Osteoblast (primary cell): ENCODE measurements around the gene RTCA. TPM values are rescaled to one million over a fixed set of nuclear protein-coding genes. Genes with fewer than 3 reads are reported as not detected.

Source experiments
- DNase-seq: peaks from one replicate; pipeline ENCODE4 v3.0.0; 2011; ENCODE audit warnings: low spot score, mixed read lengths; ENCODE audit not compliant: insufficient read length; ENCODE audit errors: missing footprints
- H2AFZ ChIP-seq: 2 replicates; pipeline ENCODE4 v1.6.0; 2011; ENCODE audit warnings: mild to moderate bottlenecking, low read length
- H3K27ac ChIP-seq: 2 replicates; pipeline ENCODE4 v1.5.1; 2011; ENCODE audit warnings: mild to moderate bottlenecking, low read depth, low read length, moderate library complexity
- H3K27me3 ChIP-seq: 2 replicates; pipeline ENCODE4 v1.6.0; 2012; ENCODE audit warnings: mild to moderate bottlenecking, control low read depth, inconsistent platforms, low read length, moderate library complexity; ENCODE audit not compliant: insufficient read depth
- H3K36me3 ChIP-seq: 2 replicates; pipeline ENCODE4 v1.5.1; 2011; ENCODE audit warnings: mild to moderate bottlenecking, low read length, control low read depth, moderate library complexity; ENCODE audit not compliant: insufficient read depth
- H3K4me1 ChIP-seq: 2 replicates; pipeline ENCODE4 v1.5.1; 2011; ENCODE audit warnings: mild to moderate bottlenecking, low read length, control low read depth, moderate library complexity; ENCODE audit not compliant: insufficient read depth
- H3K4me2 ChIP-seq: 2 replicates; pipeline ENCODE4 v1.6.0; 2011; ENCODE audit warnings: mild to moderate bottlenecking, low read length; ENCODE audit not compliant: insufficient read depth
- H3K4me3 ChIP-seq: fragments of 200-600 bp; sonication (generic); 3 replicates; pipeline ENCODE4 v1.5.1; 2012; ENCODE audit warnings: mild to moderate bottlenecking, low read length, inconsistent platforms; ENCODE audit not compliant: insufficient read depth
- H3K79me2 ChIP-seq: 2 replicates; pipeline ENCODE4 v1.6.0; 2012; ENCODE audit warnings: mild to moderate bottlenecking, low read length, control low read depth, inconsistent platforms; ENCODE audit not compliant: insufficient read depth
- H3K9me3 ChIP-seq: 2 replicates; pipeline ENCODE4 v1.5.1; 2011; ENCODE audit warnings: low read depth, low read length, control low read depth
- H4K20me1 ChIP-seq: 2 replicates; pipeline ENCODE4 v1.6.0; 2012; ENCODE audit warnings: mild to moderate bottlenecking, low read length, control low read depth; ENCODE audit not compliant: insufficient read depth
- CTCF ChIP-seq: IDR thresholded peaks from 2 replicates; pipeline ENCODE4 v1.5.1; 2011; ENCODE audit warnings: mild to moderate bottlenecking, low read depth, low read length, moderate library complexity; ENCODE audit errors: extremely low read depth
- total RNA-seq: library from RNA; depleted of rRNA; stranded (reverse); fragments of >200 nt; gene quantifications from 2 replicates; pipeline ENCODE4 v1.2.3, GENCODE V29; 2012

The RTCA gene
- total RNA-seq, 1 donor: 38.7 TPM

- Histone ChIP-seq H2AFZ (peak within 1 kb of the TSS; percentile 100), H3K4me2 (peak within 1 kb of the TSS; percentile 98), H3K27me3 (peaks cover 3% of the 10 kb centered on the region), H3K9me3 (no peaks in the 10 kb centered on the region), H4K20me1 (no peaks in the 10 kb centered on the region), H3K4me3 (peak within 1 kb of the TSS; percentile 97), H3K4me1 (peaks cover 11% of the 10 kb centered on the region), H3K36me3 (no peaks in the 10 kb centered on the region), H3K79me2 (peaks cover 33% of the 10 kb centered on the region), H3K27ac (peak within 1 kb of the TSS; percentile 83)
- TF ChIP-seq CTCF: no peak
- DNase-seq: peak; percentile 96
Observed at GRCh38 chr1:100249537-100250257, 16.3 kb upstream of the RTCA start, which contains the start of gene DBT. Gene DBT, minus strand, starts transcription at chr1:100249834. Its CDS starts 14 bp downstream, at chr1:100249820.

DNA sequence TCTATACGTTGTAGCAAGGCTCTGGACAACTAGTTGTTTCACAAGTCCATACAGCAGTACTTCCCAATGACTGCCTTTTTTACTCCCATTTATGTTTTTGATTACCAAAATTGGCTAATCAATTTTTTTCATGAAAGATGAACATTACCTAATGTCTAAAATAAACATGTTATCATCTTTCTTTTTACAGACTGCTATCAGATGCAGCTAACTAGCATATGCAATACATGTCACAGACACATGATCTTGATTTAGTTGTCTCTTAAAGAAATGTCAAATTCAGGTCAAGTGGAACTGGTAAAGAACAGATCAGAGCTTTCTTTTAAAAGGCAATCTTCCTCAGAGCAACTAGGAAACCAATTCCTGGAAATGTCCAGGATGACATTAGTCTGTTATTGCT, 15.8 kb upstream of the RTCA start:
- peak; percentile 6 for DNase-seq
- Histone ChIP-seq H3K27me3 (peaks cover 3% of the 10 kb centered on the region), H3K9me3 (no peaks in the 10 kb centered on the region), H3K4me1 (peaks cover 11% of the 10 kb centered on the region), H3K27ac (peak overlapping the region; percentile 83), H3K79me2 (peaks cover 31% of the 10 kb centered on the region), H4K20me1 (no peaks in the 10 kb centered on the region), H3K4me2 (peak overlapping the region; percentile 98), H3K36me3 (no peaks in the 10 kb centered on the region), H2AFZ (peak overlapping the region; percentile 100), H3K4me3 (peak overlapping the region; percentile 97)
- TF ChIP-seq CTCF: no peak

DNA sequence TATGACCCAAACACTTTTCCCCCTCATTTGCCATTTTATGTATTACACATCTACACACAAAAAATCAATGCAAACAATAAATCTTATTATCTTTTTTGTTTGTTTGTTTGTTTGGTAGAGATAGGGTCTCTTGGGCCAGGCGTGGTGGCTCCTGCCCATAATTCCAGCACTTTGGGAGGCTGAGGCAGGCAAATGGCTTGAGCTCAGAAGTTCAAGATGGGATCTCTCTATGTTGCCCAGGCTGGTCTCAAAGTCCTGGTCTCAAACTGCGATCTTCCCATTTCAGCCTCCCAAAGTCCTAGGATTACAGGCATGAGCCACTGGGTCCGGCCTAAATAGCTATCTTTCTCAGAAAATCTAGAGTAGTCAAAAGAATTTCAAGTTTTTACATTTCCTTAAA, 15.2 kb upstream of the RTCA start:
- H2AFZ ChIP-seq: no peak overlapping the region
- TF ChIP-seq CTCF: no peak
- no peak overlapping the region for H3K27ac ChIP-seq
- peaks cover 3% of the 10 kb centered on the region for H3K27me3 ChIP-seq
- H3K36me3 ChIP-seq: no peaks in the 10 kb centered on the region
- H3K4me3 ChIP-seq: no peak overlapping the region
- peak overlapping the region; percentile 98 for H3K4me2 ChIP-seq
- no peak for DNase-seq
- H3K79me2 ChIP-seq: peaks cover 27% of the 10 kb centered on the region
- H3K9me3 ChIP-seq: no peaks in the 10 kb centered on the region
- H4K20me1 ChIP-seq: no peaks in the 10 kb centered on the region
- H3K4me1 ChIP-seq: peaks cover 11% of the 10 kb centered on the region

GRCh38 chr1:100252901-100253300, 13.1 kb upstream of the RTCA start:
- Histone ChIP-seq H3K4me1 (peaks cover 11% of the 10 kb centered on the region), H3K27ac (no peak overlapping the region), H3K4me2 (no peak overlapping the region), H3K36me3 (no peaks in the 10 kb centered on the region), H2AFZ (no peak overlapping the region), H3K27me3 (peaks cover 3% of the 10 kb centered on the region), H3K9me3 (no peaks in the 10 kb centered on the region), H3K79me2 (peaks cover 16% of the 10 kb centered on the region), H4K20me1 (no peaks in the 10 kb centered on the region), H3K4me3 (no peak overlapping the region)
- no peak for DNase-seq
- no peak for TF ChIP-seq CTCF
